A673 (cell line): ENCODE results near the gene ALDH7A1.

Experiments used
- EZH2 ChIP-seq: fragments of 200-600 bp; sonication (generic); IDR thresholded peaks from 2 replicates; pipeline ENCODE4 v1.6.1; 2017; ENCODE audit warnings: borderline replicate concordance, low read depth, mild to moderate bottlenecking, mixed read lengths, antibody characterized with exemption, low read length; ENCODE audit not compliant: poor library complexity, severe bottlenecking
- TF ChIP-seq, protein P1 (sequence below): fragments of 300-800, 200-600 bp; sonication (generic); conservative IDR thresholded peaks from 2 replicates; pipeline ENCODE4 v1.5.1; 2017; ENCODE audit warnings: low read depth, mild to moderate bottlenecking, antibody characterized with exemption, low read length, moderate library complexity, mixed read lengths

DNA sequence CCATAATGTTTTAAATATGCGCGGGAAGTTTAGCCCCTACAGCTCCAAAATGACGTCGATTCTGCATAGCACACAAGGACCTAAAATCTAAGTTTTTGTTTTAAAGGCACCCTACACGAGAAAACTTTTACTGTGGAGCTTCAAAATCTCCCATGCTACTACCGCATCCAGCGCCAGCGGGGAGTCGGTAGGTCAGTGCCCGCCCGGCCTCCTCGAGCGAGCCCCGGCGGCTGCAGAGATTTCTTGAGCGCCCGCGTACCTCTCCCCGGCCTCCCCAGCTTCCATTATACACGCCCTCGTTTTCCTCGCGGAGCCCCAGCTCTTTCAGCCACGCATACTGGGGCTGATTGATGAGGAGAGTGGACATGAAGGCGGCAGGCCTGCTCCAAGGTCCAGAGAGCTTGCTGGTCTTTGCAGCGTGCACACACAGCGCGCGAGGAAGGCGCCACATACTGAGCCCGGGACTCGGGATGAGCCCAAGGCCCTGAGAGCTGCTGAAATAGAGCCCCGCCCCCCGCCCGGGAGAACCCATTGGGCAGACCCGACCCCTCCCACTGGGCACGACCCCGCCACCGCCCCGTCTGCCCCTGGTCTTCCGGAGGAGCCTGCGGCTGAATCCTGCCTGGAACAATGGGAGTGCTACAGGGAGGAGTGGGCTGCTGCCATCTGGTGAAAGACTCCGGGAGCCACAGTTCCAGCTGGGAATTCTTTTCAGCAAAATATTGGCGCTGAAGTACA is at the start of gene ALDH7A1:
- TF ChIP-seq, protein P1, sequence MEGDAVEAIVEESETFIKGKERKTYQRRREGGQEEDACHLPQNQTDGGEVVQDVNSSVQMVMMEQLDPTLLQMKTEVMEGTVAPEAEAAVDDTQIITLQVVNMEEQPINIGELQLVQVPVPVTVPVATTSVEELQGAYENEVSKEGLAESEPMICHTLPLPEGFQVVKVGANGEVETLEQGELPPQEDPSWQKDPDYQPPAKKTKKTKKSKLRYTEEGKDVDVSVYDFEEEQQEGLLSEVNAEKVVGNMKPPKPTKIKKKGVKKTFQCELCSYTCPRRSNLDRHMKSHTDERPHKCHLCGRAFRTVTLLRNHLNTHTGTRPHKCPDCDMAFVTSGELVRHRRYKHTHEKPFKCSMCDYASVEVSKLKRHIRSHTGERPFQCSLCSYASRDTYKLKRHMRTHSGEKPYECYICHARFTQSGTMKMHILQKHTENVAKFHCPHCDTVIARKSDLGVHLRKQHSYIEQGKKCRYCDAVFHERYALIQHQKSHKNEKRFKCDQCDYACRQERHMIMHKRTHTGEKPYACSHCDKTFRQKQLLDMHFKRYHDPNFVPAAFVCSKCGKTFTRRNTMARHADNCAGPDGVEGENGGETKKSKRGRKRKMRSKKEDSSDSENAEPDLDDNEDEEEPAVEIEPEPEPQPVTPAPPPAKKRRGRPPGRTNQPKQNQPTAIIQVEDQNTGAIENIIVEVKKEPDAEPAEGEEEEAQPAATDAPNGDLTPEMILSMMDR, result peak; percentile 66
- no peak for TF ChIP-seq EZH2
